Esophagus squamous epithelium (tissue), 5 donors: Measurements from ENCODE around the gene ZDHHC14. TPM values are rescaled to one million over a fixed set of nuclear protein-coding genes. Genes with fewer than 3 reads are reported as not detected.

Experiments
- DNase-seq: peaks from one replicate; lab custom pipeline; 2025; lab: John Stamatoyannopoulos, UW
- H3K27ac ChIP-seq, 4 donors: fragments of 200-600 bp; sonication (generic); one replicate each; pipeline ENCODE4 v1.5.1; 2016 to 2019; ENCODE audit warnings: mild to moderate bottlenecking in 1 of 4
- H3K27me3 ChIP-seq, 4 donors: fragments of 200-600 bp; sonication (generic); 1 replicate in 3 of 4; 2 replicates in 1 of 4; pipeline versions ENCODE4 v1.5.1 to v1.6.0; 2017 to 2021; ENCODE audit warnings: antibody characterized with exemption in 1 of 4
- H3K36me3 ChIP-seq, 3 donors: fragments of 200-600 bp; sonication (generic); one replicate each; pipeline ENCODE4 v1.5.1; 2016 to 2019
- H3K4me1 ChIP-seq, 3 donors: fragments of 200-600 bp; sonication (generic); one replicate each; pipeline ENCODE4 v1.5.1; 2017 to 2019
- H3K4me3 ChIP-seq, 4 donors: fragments of 200-600 bp; sonication (generic); 1 replicate in 3 of 4; 2 replicates in 1 of 4; pipeline ENCODE4 v1.5.1; 2016 to 2019; ENCODE audit warnings: mild to moderate bottlenecking in 2 of 4, moderate library complexity in 1 of 4
- H3K9me3 ChIP-seq, 3 donors: fragments of 200-600 bp; sonication (generic); one replicate each; pipeline ENCODE4 v1.5.1; 2016 to 2019
- POLR2A ChIP-seq, 4 donors: fragments of 450-650 bp; IDR thresholded peaks; one replicate each; pipeline ENCODE4 v1.6.1; 2017; ENCODE audit warnings: antibody characterized with exemption in 4 of 4, mild to moderate bottlenecking in 4 of 4, moderate library complexity in 3 of 4
- WGBS, 2 donors: methylation state at CpG; one replicate each; pipeline ENCODE4 v1.1.5; 2018; 5-methylcytosine and 5-hydroxymethylcytosine counted together
- intact Hi-C: fragments of 100-400 bp; cut with DNase I; formaldehyde crosslinking; loops from one replicate; pipeline ENCODE4 v1.15.0; 2022
- total RNA-seq, 4 donors: library from RNA; depleted of rRNA; stranded (reverse); fragments of >200 nt; gene quantifications; one replicate each; pipeline ENCODE4 v1.1.0, GENCODE V29; 2016
- TF ChIP-seq, protein P1 (sequence below), 6 experiments: fragments of 450-650 bp in 4 of 6; fragments of 200-600 bp in 2 of 6; sonication (generic) in 2 of 6; IDR thresholded peaks; one replicate each; pipeline ENCODE4 v1.5.1; 2016 to 2019; ENCODE audit warnings: antibody characterized with exemption in 6 of 6, mild to moderate bottlenecking in 4 of 6, moderate library complexity in 4 of 6
- donor health status: DM: yes; HTN: yes; CAD: no.

ZDHHC14 gene
- total RNA-seq, 4 donors from 2014 or later: 6.1 to 15.6 (median 6.9) TPM

DNA sequence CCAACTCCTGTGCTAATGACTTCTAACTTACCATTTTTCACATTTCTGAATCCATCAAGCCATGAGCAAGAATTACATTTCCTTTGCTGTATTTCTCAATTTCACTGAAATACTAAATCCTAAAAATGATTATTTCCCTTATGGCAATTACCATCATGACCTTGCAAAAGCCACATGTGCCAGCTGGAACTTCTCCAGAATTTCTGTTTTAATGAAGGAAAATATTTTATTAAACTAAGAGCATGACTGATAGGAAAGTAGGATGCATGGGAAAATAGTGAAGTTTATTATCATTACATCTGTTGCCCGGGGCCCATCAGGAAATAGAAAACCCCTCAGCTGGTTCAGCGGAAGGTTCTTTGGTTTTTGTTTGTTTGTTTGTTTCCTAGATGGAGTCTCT, 43.2 kb upstream of the ZDHHC14 start:
- no peak for DNase-seq
- no peak overlapping the region for H3K27ac ChIP-seq
- intact Hi-C loops: no loop called here
- no peaks in the 10 kb centered on the region for H3K4me1 ChIP-seq
- H3K27me3 ChIP-seq: peaks cover 0 to 36% (median 0%) of the 10 kb centered on the region in 4 donors
- H3K9me3 ChIP-seq: no peaks in the 10 kb centered on the region
- TF ChIP-seq, protein P1, sequence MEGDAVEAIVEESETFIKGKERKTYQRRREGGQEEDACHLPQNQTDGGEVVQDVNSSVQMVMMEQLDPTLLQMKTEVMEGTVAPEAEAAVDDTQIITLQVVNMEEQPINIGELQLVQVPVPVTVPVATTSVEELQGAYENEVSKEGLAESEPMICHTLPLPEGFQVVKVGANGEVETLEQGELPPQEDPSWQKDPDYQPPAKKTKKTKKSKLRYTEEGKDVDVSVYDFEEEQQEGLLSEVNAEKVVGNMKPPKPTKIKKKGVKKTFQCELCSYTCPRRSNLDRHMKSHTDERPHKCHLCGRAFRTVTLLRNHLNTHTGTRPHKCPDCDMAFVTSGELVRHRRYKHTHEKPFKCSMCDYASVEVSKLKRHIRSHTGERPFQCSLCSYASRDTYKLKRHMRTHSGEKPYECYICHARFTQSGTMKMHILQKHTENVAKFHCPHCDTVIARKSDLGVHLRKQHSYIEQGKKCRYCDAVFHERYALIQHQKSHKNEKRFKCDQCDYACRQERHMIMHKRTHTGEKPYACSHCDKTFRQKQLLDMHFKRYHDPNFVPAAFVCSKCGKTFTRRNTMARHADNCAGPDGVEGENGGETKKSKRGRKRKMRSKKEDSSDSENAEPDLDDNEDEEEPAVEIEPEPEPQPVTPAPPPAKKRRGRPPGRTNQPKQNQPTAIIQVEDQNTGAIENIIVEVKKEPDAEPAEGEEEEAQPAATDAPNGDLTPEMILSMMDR (IDR thresholded peaks at IDR 0.05): no peak
- no peak for TF ChIP-seq POLR2A (IDR thresholded peaks at IDR 0.05)
- no peaks in the 10 kb centered on the region for H3K36me3 ChIP-seq
- H3K4me3 ChIP-seq: no peak overlapping the region
- 71 to 78% methylated on average over 2 of the region's 2 CpGs for WGBS, 2 donors

DNA sequence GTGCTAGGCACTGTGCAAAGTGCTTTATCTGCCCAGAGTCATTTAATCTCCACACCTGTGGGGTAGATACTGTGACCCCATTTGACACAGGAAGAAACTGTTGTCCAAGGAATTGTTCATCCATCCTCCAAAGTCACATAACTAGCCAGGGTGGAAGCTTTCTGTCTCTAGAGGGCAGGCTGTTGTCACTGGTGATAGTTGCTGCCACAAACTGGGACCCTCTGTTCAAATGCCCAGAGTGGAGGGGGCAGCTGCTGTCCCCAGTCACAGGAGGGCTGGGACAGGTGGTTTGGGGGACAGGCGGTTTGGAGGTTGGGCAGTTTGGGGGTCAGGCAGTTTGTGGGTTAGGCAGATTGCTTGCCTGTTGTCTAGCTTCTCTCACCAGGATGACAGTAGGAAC, 41.6 kb upstream of the ZDHHC14 start:
- no peak for TF ChIP-seq POLR2A (IDR thresholded peaks at IDR 0.05)
- TF ChIP-seq, protein P1 (IDR thresholded peaks at IDR 0.05): no peak
- Histone ChIP-seq H3K36me3 (no peaks in the 10 kb centered on the region), H3K27me3 (peaks cover 0 to 22% (median 0%) of the 10 kb centered on the region in 4 donors), H3K9me3 (no peaks in the 10 kb centered on the region), H3K4me3 (no peak overlapping the region), H3K27ac (no peak overlapping the region), H3K4me1 (no peaks in the 10 kb centered on the region)
- intact Hi-C loops: no loop called here
- no peak for DNase-seq
- 67% methylated on average over 1 of the region's 1 CpG; no CpG with 5 or more reads in 1 of the 2 donors for WGBS, 2 donors

DNA sequence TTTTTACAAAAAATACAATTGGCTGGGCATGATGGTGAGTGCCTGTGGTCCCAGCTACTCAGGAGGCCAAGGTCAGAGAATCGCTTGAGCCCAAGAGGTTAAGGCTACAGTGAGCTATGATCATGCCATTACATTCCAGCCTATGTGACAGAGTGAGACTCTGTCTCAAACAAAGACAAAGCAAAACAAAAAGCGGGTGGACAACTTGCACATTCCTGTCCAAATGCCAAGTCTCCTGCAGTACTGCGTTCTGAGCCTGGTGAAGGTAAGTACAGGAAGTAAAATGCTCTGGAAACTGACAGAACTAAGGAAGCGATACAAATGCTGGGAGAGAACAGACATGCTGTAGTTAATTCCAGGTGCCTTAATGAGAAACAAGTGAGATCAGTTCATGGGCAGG, 37.3 kb upstream of the ZDHHC14 start:
- H3K27ac ChIP-seq: no peak overlapping the region
- 54 to 55% methylated on average over 4 of the region's 4 CpGs for WGBS, 2 donors
- H3K36me3 ChIP-seq: no peaks in the 10 kb centered on the region
- no peak overlapping the region for H3K4me3 ChIP-seq
- peaks cover 0 to 41% (median 0%) of the 10 kb centered on the region in 4 donors for H3K27me3 ChIP-seq
- no peaks in the 10 kb centered on the region for H3K9me3 ChIP-seq
- H3K4me1 ChIP-seq: no peaks in the 10 kb centered on the region
- TF ChIP-seq, protein P1 (IDR thresholded peaks at IDR 0.05): no peak
- no peak for TF ChIP-seq POLR2A (IDR thresholded peaks at IDR 0.05)
- intact Hi-C loops: no loop called here
- no peak for DNase-seq

DNA sequence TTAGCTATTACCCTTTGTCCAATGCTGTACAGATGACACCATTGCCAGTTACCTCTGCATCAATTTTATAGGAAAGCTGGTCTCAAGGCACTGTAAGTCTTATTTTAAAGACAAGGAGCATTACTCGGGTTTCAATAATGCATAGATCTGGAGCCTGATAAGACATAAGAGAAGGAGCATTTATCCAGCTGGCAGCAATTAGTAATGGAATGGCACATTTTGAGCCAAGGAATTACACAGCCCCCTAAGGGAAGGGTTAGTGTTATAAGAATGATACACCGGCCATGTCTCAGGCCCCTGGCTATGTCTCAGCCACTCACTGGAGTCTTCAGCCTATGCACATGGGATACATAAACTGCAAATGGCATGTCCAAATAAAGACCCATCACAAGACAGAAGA, 34.6 kb upstream of the ZDHHC14 start:
- 65 to 76% methylated on average over 2 of the region's 2 CpGs for WGBS, 2 donors
- no peak for DNase-seq
- intact Hi-C loops: no loop called here
- Histone ChIP-seq H3K4me3 (no peak overlapping the region), H3K27me3 (peaks cover 0 to 40% (median 0%) of the 10 kb centered on the region in 4 donors), H3K9me3 (no peaks in the 10 kb centered on the region), H3K27ac (no peak overlapping the region), H3K4me1 (no peaks in the 10 kb centered on the region), H3K36me3 (no peaks in the 10 kb centered on the region)
- TF ChIP-seq, protein P1 (IDR thresholded peaks at IDR 0.05): no peak
- no peak for TF ChIP-seq POLR2A (IDR thresholded peaks at IDR 0.05)

DNA sequence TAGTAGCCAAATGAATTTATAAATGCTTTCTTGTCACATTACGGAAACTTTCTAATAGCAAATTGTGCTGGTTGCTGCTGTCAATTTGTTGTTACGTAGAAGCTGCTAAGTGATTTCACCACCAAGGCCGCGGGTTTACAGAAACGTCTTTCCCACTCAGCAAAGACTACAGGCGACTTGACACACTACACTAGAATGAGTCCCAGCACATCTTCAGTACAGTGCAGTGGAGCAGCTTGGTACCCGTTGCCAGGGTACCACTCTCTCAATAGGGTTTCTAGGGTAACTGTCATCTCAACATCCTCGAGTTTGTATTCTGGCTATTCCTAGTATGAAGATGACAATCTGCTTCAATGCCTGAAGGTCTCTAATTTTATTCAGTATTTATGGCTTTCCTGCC, 22.7 kb upstream of the ZDHHC14 start:
- Histone ChIP-seq H3K27ac (no peak overlapping the region), H3K9me3 (no peaks in the 10 kb centered on the region), H3K4me1 (no peaks in the 10 kb centered on the region), H3K4me3 (no peak overlapping the region), H3K27me3 (peaks cover 0 to 17% (median 0%) of the 10 kb centered on the region in 4 donors), H3K36me3 (no peaks in the 10 kb centered on the region)
- WGBS, 2 donors: 80 to 90% methylated on average over 8 of the region's 8 CpGs
- TF ChIP-seq, protein P1 (IDR thresholded peaks at IDR 0.05): no peak
- no peak for TF ChIP-seq POLR2A (IDR thresholded peaks at IDR 0.05)
- no peak for DNase-seq
- intact Hi-C loops: no loop called here
